Right lobe of liver (tissue), 4 donors: ENCODE data around the gene MDFIC.

Source experiments
- CTCF ChIP-seq, 4 donors: fragments of 200-600 bp in 3 of 4; fragments of 450-650 bp in 1 of 4; IDR thresholded peaks; one replicate each; pipeline versions ENCODE4 v1.5.1 to v1.8.0; 2016 to 2022; ENCODE audit warnings: antibody characterized with exemption in 4 of 4, mild to moderate bottlenecking in 2 of 4
- POLR2A ChIP-seq: fragments of 450-650 bp; IDR thresholded peaks from one replicate; pipeline ENCODE4 v1.6.1; 2017; ENCODE audit warnings: antibody characterized with exemption, mild to moderate bottlenecking
- donor health status: DM: no; HTN: no; CAD: no.
- donor health status: DM: no; HTN: no; CAD: no.
- donor health status: DM: no; HTN: yes; CAD: no.

- TF ChIP-seq POLR2A (no peak), CTCF (IDR thresholded peaks at IDR 0.05) (no peak)
Measured at GRCh38 chr7:115038158-115038557, 116.3 kb downstream of the MDFIC start.
